ENCODE results near the gene PIP4P1.

DNA sequence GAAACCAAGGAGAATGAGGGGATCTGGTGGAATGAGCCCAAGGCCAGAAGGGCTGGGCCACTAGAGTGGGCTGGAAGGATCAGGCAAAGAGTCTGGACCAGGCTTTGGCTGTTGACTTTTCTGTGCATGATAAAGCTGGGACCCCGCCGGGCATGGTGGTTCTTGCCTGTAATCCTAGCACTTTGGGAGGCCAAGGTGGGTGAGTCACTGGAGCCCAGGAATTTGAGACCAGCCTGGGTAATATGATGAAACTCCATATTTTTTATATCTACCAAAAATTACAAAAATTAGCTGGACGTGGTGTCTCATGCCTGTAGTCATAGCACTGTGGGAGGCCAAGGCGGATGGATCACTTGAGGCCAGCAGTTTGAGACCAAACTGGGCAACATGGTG, 24.9 kb downstream of the PIP4P1 start:
- TF ChIP-seq CTCF (IDR thresholded peaks at IDR 0.05; ENCODE audit: low read length), result no peak
- TF ChIP-seq EZH2 (optimal IDR thresholded peaks at IDR 0.05; ENCODE audit: low read depth, low read length), result no peak

All from MM.1S (cell line).